Stimulated activated CD4-positive, alpha-beta T cell treated with anti-CD3 and anti-CD28 coated beads, Interleukin-1b, Interleukin-23, amount 100 ng/mL, for 4 hours (primary cell): ENCODE measurements around the gene DMBX1.

Experiments
- DNase-seq, 2 donors: peaks; one replicate each; pipeline ENCODE4 v3.0.0-alpha.2; 2020; ENCODE audit warnings: low read depth in 2 of 2

DMBX1 gene

DNA sequence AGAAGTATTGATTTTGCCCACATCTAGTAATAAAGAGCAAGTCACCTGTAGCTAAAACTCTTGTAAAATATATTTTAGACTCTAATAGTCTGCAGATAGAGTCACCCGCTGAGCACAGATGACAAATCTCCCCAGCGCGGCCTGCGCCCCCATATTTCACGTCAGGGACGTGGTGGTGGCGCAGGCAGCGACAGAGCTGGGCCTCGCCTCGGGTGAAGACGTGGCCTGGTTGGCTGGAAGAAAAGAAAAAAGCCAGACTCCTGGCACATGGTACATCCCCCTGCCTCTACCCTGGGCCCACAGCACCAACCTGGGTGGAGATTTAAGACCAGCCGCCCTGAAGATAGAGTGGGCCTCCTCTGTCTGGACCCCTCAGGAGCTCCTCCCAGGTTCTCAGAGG lies 6.0 kb upstream of the DMBX1 start:
- no peak for DNase-seq

DNA sequence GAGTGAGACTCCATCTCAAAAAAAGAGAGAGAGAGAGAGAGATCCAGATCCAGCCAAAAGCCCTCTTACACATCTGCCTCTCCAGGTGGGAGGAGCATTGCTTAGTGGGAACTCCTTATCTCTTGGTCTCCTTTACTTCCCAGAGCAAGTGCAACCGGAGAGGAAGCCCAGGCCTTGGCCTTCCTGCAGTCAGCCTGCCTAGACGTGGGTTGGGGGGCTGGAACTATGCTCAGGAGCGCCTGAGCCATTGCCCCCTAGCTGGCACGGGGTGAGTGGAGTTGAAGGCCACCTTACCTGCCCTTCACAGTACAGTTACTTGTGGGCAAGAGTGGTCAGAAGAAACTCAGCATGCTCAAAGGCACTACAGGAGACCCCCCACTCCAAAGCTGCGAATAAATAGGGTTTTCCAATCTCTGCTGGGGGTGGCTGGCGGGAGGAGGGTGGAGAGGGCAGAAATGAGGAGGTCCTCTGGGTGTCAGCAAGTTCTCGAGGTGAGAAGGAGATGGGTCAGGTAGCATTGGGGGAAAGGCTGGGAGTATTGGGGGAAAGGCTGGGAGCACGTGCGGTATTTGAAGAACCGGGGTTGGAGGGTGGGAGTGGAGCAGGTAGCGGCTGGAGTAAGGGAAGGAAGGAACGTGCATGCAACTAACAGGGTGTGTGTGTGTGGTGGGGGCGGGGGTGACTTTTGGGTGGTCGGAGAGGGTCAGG lies 4.7 kb upstream of the DMBX1 start:
- no peak for DNase-seq

- DNase-seq, result no peak
These were observed 3.8 kb upstream of the DMBX1 start for GRCh38 chr1:46485564-46486431.

GRCh38 chr1:46486432-46487015 lies 3.1 kb upstream of the DMBX1 start:
- DNase-seq, result no peak

DNA sequence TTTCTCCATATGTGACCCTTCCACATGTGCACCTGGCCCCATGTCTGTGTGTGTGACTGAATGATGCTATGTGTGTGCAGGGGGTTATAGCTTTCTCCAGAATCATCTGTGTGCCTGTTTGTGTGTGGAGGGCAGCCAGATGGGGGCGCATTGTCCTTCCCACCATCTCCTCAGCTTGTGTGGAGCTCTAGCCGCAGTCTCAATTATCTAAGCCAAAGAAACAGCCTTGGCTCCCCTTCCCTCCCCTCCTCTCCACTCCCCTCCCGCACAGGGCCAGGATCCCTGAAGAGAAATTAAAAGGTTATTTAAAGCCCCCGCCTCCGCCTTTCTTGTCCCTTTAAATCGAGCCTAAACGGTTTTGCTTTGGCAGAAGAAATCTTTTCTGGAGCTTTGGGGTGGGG lies 1.8 kb upstream of the DMBX1 start:
- no peak for DNase-seq

- DNase-seq, result no peak
These were observed 1.1 kb upstream of the DMBX1 start for GRCh38 chr1:46488343-46489168.

- peak; percentile 28 to 36 for DNase-seq
These were observed 433 bp upstream of the DMBX1 start for GRCh38 chr1:46489169-46489637.

- DNase-seq, result no peak
These were observed 695 bp downstream of the DMBX1 start for GRCh38 chr1:46490406-46490655.

GRCh38 chr1:46490656-46491442 lies 1.2 kb downstream of the DMBX1 start:
- no peak for DNase-seq

DNA sequence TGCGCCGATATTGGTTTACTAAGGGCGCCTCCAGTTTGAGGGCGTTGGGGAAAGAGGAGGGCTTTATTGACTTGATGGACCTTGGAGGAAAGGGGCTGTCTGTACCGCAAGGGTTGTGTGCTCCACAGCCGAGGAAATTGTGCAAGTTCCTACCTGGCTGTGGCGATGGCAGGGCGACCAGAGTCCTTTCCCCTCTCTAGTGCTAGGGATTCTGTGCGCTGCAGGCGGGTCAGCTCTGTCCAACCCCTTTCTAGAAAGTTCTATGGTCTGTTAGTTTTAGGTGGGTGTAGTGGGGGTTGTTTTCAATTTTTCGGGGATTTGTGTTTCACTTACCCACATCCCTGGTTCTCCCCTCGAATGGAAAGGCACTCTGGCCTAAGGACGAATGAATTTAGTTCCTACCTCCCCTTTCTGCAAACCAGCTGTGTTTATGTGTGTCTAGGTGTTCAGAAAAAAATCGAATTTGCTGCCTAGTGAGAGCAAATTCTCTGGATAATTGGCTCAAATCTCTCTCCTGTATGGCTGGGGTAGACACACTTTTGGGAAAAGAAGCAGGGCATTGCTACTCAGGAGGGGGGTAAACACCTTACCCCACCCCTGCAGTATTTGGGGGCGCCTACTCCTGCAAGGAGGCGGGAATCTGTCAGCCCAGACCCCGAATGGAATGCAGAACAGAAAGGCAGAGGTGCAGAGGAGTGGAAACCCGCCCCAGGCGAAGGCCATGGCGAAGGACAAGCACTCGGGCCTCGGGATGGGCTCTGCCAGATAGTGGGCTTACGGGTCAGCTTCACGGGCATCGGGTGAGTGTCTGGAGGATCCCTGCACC lies 2.0 kb downstream of the DMBX1 start:
- no peak for DNase-seq

- DNase-seq, result no peak
These were observed 2.7 kb downstream of the DMBX1 start for GRCh38 chr1:46492269-46492853.

DNA sequence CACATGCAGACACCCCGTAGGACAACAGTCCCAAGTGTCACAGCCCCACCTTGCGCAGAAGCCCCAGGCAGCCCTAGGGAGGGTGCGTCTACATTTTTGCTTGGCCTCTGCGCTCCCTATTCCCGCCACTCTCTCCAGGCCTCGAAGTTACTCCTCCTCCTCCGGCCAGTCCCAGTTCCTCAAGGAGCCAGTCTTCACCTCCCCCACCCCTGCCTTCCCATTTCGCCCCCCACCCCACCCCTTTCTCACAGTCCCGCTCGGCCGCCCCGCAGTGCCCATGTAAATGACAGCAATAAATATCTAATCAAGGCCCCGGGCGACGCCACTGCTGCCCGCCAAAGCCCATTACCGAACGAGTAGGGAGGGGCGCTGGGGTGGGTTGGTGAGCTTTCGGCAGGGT lies 3.2 kb downstream of the DMBX1 start:
- DNase-seq, result no peak

GRCh38 chr1:46493316-46494032 lies 3.8 kb downstream of the DMBX1 start:
- no peak for DNase-seq

- DNase-seq, result no peak
These were observed 5.3 kb downstream of the DMBX1 start for GRCh38 chr1:46494910-46495309.

DNA sequence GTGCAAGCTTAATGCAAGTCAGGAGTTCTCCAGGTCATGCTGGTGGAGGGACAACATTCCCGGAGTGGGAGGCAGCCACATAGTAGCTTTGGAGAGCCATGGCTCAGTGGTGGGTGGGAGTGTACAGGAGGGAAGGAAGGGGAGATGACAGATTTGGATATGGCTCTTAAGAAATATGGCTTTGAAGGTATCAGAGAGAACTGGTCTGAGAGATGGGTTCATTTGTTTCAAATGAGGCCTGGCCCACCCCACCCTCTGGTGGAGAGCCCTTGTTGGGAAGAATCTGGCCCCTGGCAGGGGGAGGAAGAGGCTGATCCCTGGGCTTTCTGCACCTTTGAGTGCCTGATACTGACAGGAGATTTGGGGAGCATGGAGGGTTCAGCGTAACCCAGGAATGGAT lies 6.1 kb downstream of the DMBX1 start:
- DNase-seq, result no peak

DNA sequence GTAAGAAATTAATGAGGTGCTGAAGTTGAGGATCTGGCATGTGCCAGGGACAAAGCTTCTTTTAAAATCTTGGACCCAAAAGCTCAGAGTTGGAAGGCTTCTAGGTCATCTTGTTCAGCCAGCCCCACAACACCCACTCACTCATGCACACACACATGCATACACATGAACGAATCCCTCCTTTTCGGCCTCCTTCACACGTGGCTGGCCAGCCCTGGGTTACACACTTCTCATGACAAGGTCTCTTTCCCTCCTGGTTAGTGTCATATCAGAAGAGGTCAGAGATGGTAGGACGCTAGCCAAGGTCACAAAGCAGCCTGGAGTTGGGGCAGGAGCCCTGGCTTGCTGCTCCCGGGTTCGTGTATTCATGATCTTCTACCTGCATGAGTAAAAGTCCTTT lies 6.9 kb downstream of the DMBX1 start:
- no peak for DNase-seq

- DNase-seq, result no peak
These were observed 7.4 kb downstream of the DMBX1 start for GRCh38 chr1:46497020-46497419.

DNA sequence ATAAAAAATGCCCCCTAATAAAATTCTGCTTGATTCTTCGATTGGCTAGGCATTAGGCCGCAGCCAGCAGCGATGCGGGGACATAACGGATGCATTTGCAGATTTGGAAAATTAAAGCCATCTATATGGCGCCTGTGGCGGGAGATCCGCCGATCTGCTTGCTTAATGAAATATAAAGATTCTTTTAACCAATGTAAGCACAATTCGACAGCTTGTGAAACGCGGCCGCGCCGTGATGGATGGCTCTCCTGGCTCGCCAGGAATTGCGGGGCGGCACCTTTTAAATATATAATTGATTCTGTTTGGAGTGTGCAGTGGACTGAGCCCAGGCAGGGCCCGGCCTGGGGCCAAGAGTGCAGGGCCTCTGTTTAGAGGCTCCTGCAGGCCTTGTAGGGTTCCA lies 8.0 kb downstream of the DMBX1 start:
- no peak for DNase-seq

GRCh38 chr1:46501528-46501927 lies 11.9 kb downstream of the DMBX1 start:
- no peak for DNase-seq
